HEK293 (cell line): ENCODE measurements around the gene MAGI2.

Source experiments
- CTCF ChIP-seq: fragments of 450-650 bp; formaldehyde crosslinking; IDR thresholded peaks from 2 replicates; pipeline ENCODE4 v1.5.1; 2016; ENCODE audit warnings: missing biosample characterization, missing genetic modification characterization
- ZNF175 ChIP-seq: fragments of 450-650 bp; formaldehyde crosslinking; IDR thresholded peaks from 2 replicates; pipeline ENCODE4 v1.5.1; 2016; ENCODE audit warnings: missing biosample characterization, missing genetic modification characterization

GRCh38 chr7:78007231-78007630 is 1446.2 kb downstream of the MAGI2 start:
- TF ChIP-seq CTCF (tag by site-specific recombination), result no peak
- no peak for TF ChIP-seq ZNF175
